ENCODE results near the gene ITGB2. TPM values are rescaled to one million over a fixed set of nuclear protein-coding genes. Genes with fewer than 3 reads are reported as not detected.

ITGB2 gene
- polyA plus RNA-seq, 1 of the 3 experiments (the other 2 are of a cell fraction) = 0.77 TPM

DNA sequence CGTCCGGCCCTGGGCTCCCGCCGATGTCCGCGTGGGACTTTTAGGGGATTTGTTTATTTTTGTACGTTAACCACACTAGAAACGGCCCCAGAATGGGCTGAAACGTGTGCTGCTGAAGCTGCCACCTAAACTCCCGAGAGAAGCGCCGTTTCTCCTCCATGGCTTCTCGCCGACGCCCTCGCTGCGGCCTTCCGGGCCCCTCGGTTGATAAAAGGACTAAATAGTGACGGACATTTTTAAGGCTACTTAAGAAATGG, 46.5 kb downstream of the ITGB2 start:
- Histone ChIP-seq H3K4me1 (ENCODE audit: control insufficient read depth in 1 of 2, insufficient read depth in 2 of 2, low read depth in 1 of 2, low read length in 1 of 2) (peaks cover 20 to 34% of the 10 kb centered on the region in 2 experiments), H3K9me2 (no peaks in the 10 kb centered on the region)
- CTCF ChIA-PET = interaction anchor here (1.0 to 3.3 kb wide), 3 partner anchors 17 to 264 kb away, joined by 3 to 18 read pairs (median 3); partner anchors contain the start of gene UBE2G2

DNA sequence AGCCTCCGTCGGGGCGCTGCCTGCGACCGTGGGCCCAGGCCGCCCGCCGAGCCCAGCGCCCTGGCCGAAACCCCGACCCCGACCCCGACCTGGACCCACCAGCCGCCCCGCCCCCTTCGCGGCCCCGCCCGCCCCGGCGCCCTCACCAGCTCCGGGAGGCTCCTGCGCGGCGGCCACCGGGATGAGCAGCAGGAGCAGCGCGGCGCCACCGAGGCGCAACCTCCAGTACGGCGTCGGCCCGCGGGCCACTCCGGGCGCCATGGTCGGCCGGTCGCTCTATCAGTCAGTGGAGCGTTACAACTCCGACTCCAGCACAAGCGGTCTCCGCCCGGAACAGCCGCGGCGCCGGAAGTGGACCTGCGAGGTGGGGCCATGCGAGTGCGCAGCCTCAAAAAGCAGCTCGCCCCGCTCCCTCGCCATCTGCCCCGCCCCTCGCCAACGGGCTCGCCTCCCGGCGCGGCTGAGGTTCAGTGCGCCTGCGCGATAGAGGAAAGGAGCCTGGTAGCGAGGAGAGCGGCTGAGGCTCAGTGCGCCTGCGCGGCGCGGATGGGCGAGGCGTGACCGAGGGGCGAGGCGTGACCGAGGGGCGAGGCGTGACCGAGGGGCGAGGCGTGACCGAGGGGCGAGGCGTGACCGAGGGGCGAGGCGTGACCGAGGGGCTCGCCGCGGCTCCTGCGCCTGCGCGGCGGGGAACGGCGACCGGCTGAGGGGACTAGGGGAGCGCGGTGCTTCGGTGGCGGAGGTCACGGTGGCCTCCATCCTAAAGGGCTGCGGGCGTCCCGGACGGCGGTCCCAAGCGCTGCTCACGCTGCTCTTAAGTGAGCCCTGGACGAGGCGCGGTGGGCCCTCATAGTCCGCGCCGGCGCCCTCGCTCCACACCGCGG, 47.1 kb downstream of the ITGB2 start, which contains the start of gene PTTG1IP:
Gene PTTG1IP, minus strand, starts transcription at position 335 of the 884 bp plus-strand sequence. Its CDS starts 74 bp downstream, at position 261.
- TF ChIP-seq TAF1 (IDR thresholded peaks at IDR 0.05; ENCODE audit: borderline replicate concordance, low read depth, low read length) (peak; percentile 84), NRF1 (IDR thresholded peaks at IDR 0.05; ENCODE audit: low read depth, low read length) (peak; percentile 93), MXI1 (IDR thresholded peaks at IDR 0.05; ENCODE audit: low read depth, low read length) (0 out of 2 replicates have a peak, but pooled peaks have one; percentile 54), SIN3A (IDR thresholded peaks at IDR 0.05; ENCODE audit: borderline replicate concordance, low read depth, low read length) (no peak), EZH2phosphoT487 (IDR thresholded peaks at IDR 0.05; ENCODE audit: borderline replicate concordance, low read depth) (no peak), POLR2AphosphoS5 (IDR thresholded peaks at IDR 0.05; ENCODE audit: low read depth, low read length) (peak; percentile 86), ELF1 (IDR thresholded peaks at IDR 0.05) (0 out of 2 replicates have a peak, but pooled peaks have one; percentile 42), GABPA (IDR thresholded peaks at IDR 0.05; ENCODE audit: low read depth) (peak; percentile 68; the same call in 1 of the 2 replicates), GATA2 (CRISPR knock-in tag; IDR thresholded peaks at IDR 0.05) (no peak)
- peaks cover 44% of the 10 kb centered on the region for H4K20me1 ChIP-seq (ENCODE audit: insufficient read depth)
- 0 out of 2 replicates have a peak within 1 kb of the TSS, but pooled peaks have one; percentile 38 for H2AFZ ChIP-seq (ENCODE audit: low read depth)
- peak; percentile 100 for DNase-seq
- peaks cover 54% of the 10 kb centered on the region for H3K79me2 ChIP-seq (ENCODE audit: insufficient read depth)
- peak within 1 kb of the TSS; percentile 82 to 90; a peak in 3 of 4 replicates for H3K27ac ChIP-seq (ENCODE audit: low read depth in 2 of 2, low read length in 1 of 2)
- H3K9me3 ChIP-seq = no peaks in the 10 kb centered on the region
- ChIA-PET POLR2A (interaction anchor here (0.6 to 1.4 kb wide), 6 partner anchors 10 to 258 kb away, joined by 3 to 7 read pairs (median 4); partner anchors contain the start of gene UBE2G2), CTCF (interaction anchor here (0.6 to 3.3 kb wide), 10 partner anchors 16 to 682 kb away, joined by 3 to 18 read pairs (median 3); partner anchors contain the start of gene UBE2G2)
- H3K4me3 ChIP-seq (ENCODE audit: low read depth in 2 of 2, low read length in 1 of 2) = peak within 1 kb of the TSS; percentile 88 to 96
- H3K27me3 ChIP-seq (ENCODE audit: insufficient read depth) = no peaks in the 10 kb centered on the region
- H3K9me2 ChIP-seq = no peaks in the 10 kb centered on the region
- peak within 1 kb of the TSS; percentile 98 for H3K4me2 ChIP-seq
- 0% methylated on average over 11 of the region's 123 CpGs for WGBS (ENCODE audit: low lambda C conversion rate)
- H3K36me3 ChIP-seq (replicated peaks in 1 of 2; ENCODE audit: control insufficient read depth in 1 of 2, insufficient read depth in 2 of 2, low read length in 1 of 2) = peaks cover 0 to 6% of the 10 kb centered on the region in 2 experiments
- peak within 1 kb of the TSS; percentile 82 for H3K9ac ChIP-seq
- peaks cover 25 to 38% of the 10 kb centered on the region in 2 experiments for H3K4me1 ChIP-seq (ENCODE audit: control insufficient read depth in 1 of 2, insufficient read depth in 2 of 2, low read depth in 1 of 2, low read length in 1 of 2)
- H3F3A ChIP-seq (replicated peaks; ENCODE audit: insufficient read depth) = peaks cover 23% of the 10 kb centered on the region

More for the DNA sequence above, 46.5 kb downstream of the ITGB2 start:
- Histone ChIP-seq H3K4me2 (peak overlapping the region; percentile 85), H3K36me3 (replicated peaks in 1 of 2; ENCODE audit: control insufficient read depth in 1 of 2, insufficient read depth in 2 of 2, low read length in 1 of 2) (no peaks in the 10 kb centered on the region), H3K4me3 (ENCODE audit: low read depth in 2 of 2, low read length in 1 of 2) (peak overlapping the region; percentile 88 to 96), H2AFZ (ENCODE audit: low read depth) (0 out of 2 replicates have a peak overlapping the region, but pooled peaks have one; percentile 38), H3K79me2 (ENCODE audit: insufficient read depth) (peaks cover 48% of the 10 kb centered on the region), H3K9ac (peak overlapping the region; percentile 70), H3F3A (replicated peaks; ENCODE audit: insufficient read depth) (peaks cover 18% of the 10 kb centered on the region), H3K27me3 (ENCODE audit: insufficient read depth) (no peaks in the 10 kb centered on the region), H4K20me1 (ENCODE audit: insufficient read depth) (peaks cover 38% of the 10 kb centered on the region), H3K9me3 (no peaks in the 10 kb centered on the region), H3K27ac (ENCODE audit: low read depth in 2 of 2, low read length in 1 of 2) (peak overlapping the region in 1 of 2 experiments; percentile 68; a peak in 2 of 4 replicates)
- WGBS (ENCODE audit: low lambda C conversion rate) = 42% methylated on average over 20 of the region's 20 CpGs
- POLR2A ChIA-PET = interaction anchor here (0.6 to 1.4 kb wide), 5 partner anchors 10 to 259 kb away, joined by 3 to 7 read pairs (median 4); partner anchors contain the start of gene UBE2G2
- peak; percentile 45 for DNase-seq
- TF ChIP-seq MAX (IDR thresholded peaks at IDR 0.05; ENCODE audit: low read depth) = 0 out of 2 replicates have a peak, but pooled peaks have one; percentile 27
- no peak for TF ChIP-seq JUND (IDR thresholded peaks at IDR 0.05)
- TF ChIP-seq, protein P1, sequence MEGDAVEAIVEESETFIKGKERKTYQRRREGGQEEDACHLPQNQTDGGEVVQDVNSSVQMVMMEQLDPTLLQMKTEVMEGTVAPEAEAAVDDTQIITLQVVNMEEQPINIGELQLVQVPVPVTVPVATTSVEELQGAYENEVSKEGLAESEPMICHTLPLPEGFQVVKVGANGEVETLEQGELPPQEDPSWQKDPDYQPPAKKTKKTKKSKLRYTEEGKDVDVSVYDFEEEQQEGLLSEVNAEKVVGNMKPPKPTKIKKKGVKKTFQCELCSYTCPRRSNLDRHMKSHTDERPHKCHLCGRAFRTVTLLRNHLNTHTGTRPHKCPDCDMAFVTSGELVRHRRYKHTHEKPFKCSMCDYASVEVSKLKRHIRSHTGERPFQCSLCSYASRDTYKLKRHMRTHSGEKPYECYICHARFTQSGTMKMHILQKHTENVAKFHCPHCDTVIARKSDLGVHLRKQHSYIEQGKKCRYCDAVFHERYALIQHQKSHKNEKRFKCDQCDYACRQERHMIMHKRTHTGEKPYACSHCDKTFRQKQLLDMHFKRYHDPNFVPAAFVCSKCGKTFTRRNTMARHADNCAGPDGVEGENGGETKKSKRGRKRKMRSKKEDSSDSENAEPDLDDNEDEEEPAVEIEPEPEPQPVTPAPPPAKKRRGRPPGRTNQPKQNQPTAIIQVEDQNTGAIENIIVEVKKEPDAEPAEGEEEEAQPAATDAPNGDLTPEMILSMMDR (IDR thresholded peaks at IDR 0.05) = no peak
